Activated CD8-positive, alpha-beta T cell treated with anti-CD3 and anti-CD28 coated beads for 36 hours (primary cell): ENCODE results near the gene ANG. TPM values are rescaled to one million over a fixed set of nuclear protein-coding genes. Genes with fewer than 3 reads are reported as not detected.
"Not testable (repeated sequence)": the region's sequence is repeated elsewhere in the genome, so short reads cannot be mapped to it uniquely, and the experiment has no call there.

Source experiments
- ATAC-seq: fragments of 200-7000 bp; cut with Tn5 transposase; one replicate; pipeline ENCODE4 v1.10.0; 2021; ENCODE audit warnings: mild to moderate bottlenecking, moderate library complexity
- CTCF ChIA-PET: fragments of 350-600 bp; sonication (Branson Sonifier 250); formaldehyde crosslinking; loops from one replicate; lab custom pipeline; 2021; ENCODE audit warnings: antibody characterized with exemption; lab: Charles Lee
- POLR2A ChIA-PET: fragments of 350-600 bp; sonication (Branson Sonifier 250); formaldehyde crosslinking; loops from one replicate; lab custom pipeline; 2021; ENCODE audit warnings: antibody characterized with exemption; lab: Charles Lee
- DNase-seq: peaks from one replicate; pipeline ENCODE4 v3.0.0-alpha.2; 2020
- H3K27ac Mint-ChIP-seq: one replicate; pipeline ENCODE4 v1.8.0; 2021; ENCODE audit warnings: mild to moderate bottlenecking, mixed read lengths
- H3K27me3 Mint-ChIP-seq: one replicate; pipeline ENCODE4 v1.8.0; 2021; ENCODE audit warnings: mixed read lengths
- H3K36me3 Mint-ChIP-seq: one replicate; pipeline ENCODE4 v1.8.0; 2021; ENCODE audit warnings: low read depth, mixed read lengths
- H3K4me1 Mint-ChIP-seq: one replicate; pipeline ENCODE4 v1.8.0; 2021; ENCODE audit warnings: low read depth, mixed read lengths
- H3K4me3 Mint-ChIP-seq: one replicate; pipeline ENCODE4 v1.8.0; 2021; ENCODE audit warnings: mild to moderate bottlenecking, moderate library complexity, mixed read lengths
- H3K9me3 Mint-ChIP-seq: one replicate; pipeline ENCODE4 v1.8.0; 2021; ENCODE audit warnings: mixed read lengths
- CTCF ChIP-seq: fragments of 200-600 bp; IDR thresholded peaks from one replicate; pipeline ENCODE4 v1.8.0; 2022; ENCODE audit warnings: antibody characterized with exemption, mild to moderate bottlenecking
- intact Hi-C: fragments of 100-400 bp; cut with micrococcal nuclease; formaldehyde crosslinking; loops from one replicate; pipeline ENCODE4 v1.10.0; 2022
- total RNA-seq, 2 experiments: library from RNA; stranded (reverse); gene quantifications; one replicate each; pipeline ENCODE4 v1.2.3, GENCODE V29; 2021

ANG gene
- total RNA-seq, 2 experiments from 2014 or later: 0.87 to 0.92 TPM

GRCh38 chr14:20661197-20661596 lies 27.4 kb upstream of the ANG start:
- POLR2A ChIA-PET: no interaction called here
- no peak for TF ChIP-seq CTCF
- Mint-ChIP-seq H3K4me1 (peaks cover 13% of the 10 kb centered on the region), H3K9me3 (no peaks in the 10 kb centered on the region), H3K27ac (no peak overlapping the region), H3K4me3 (no peak overlapping the region), H3K27me3 (peaks cover 21% of the 10 kb centered on the region), H3K36me3 (no peaks in the 10 kb centered on the region)
- CTCF ChIA-PET: interaction anchor here (6.6 to 9.2 kb wide), 2 partner anchors 20 to 31 kb away, joined by 53 to 69 read pairs; partner anchors contain the start of gene RNASE4
- ATAC-seq (no peak), DNase-seq (no peak)
- intact Hi-C loops: no loop called here

GRCh38 chr14:20662968-20663732 lies 25.4 kb upstream of the ANG start:
- peaks cover 20% of the 10 kb centered on the region for H3K4me1 Mint-ChIP-seq
- DNase-seq (peak; percentile 93), ATAC-seq (peak; percentile 93)
- no peaks in the 10 kb centered on the region for H3K9me3 Mint-ChIP-seq
- peak; percentile 78 for TF ChIP-seq CTCF
- H3K27ac Mint-ChIP-seq: no peak overlapping the region
- peak overlapping the region; percentile 75 for H3K4me3 Mint-ChIP-seq
- ChIA-PET POLR2A (interaction anchor here (0.8 to 1.3 kb wide), 3 partner anchors 18 to 37 kb away, joined by 3 to 5 read pairs (median 3); no protein-coding TSS in a partner anchor), CTCF (interaction anchor here (0.7 to 9.2 kb wide), 12 partner anchors 12 to 258 kb away, joined by 3 to 69 read pairs (median 3); partner anchors contain the start of genes ANG and RNASE4)
- intact Hi-C loops: loop anchor here (1.0 kb wide), 1 partner anchor 28 kb away; no protein-coding TSS in a partner anchor
- no peaks in the 10 kb centered on the region for H3K36me3 Mint-ChIP-seq
- H3K27me3 Mint-ChIP-seq: peaks cover 10% of the 10 kb centered on the region

- CTCF ChIA-PET, H3K27ac Mint-ChIP-seq, ATAC-seq, H3K36me3 Mint-ChIP-seq, intact Hi-C loops, DNase-seq, H3K4me3 Mint-ChIP-seq, H3K27me3 Mint-ChIP-seq, H3K9me3 Mint-ChIP-seq: not testable (repeated sequence)
- H3K4me1 Mint-ChIP-seq: peaks cover 25% of the 10 kb centered on the region
- POLR2A ChIA-PET: interaction anchor here (2.5 kb wide), 1 partner anchor 10 kb away, joined by 6 read pairs; no protein-coding TSS in a partner anchor
These were observed 22.1 kb upstream of the ANG start for GRCh38 chr14:20666400-20666961.

GRCh38 chr14:20667957-20668356 lies 20.6 kb upstream of the ANG start:
- intact Hi-C loops: no loop called here
- no peaks in the 10 kb centered on the region for H3K36me3 Mint-ChIP-seq
- peak overlapping the region; percentile 20 for H3K4me3 Mint-ChIP-seq
- no peaks in the 10 kb centered on the region for H3K9me3 Mint-ChIP-seq
- POLR2A ChIA-PET: interaction anchor here (0.6 to 2.5 kb wide), 4 partner anchors 9 to 16 kb away, joined by 3 to 8 read pairs (median 6); partner anchors contain the start of gene RNASE4
- TF ChIP-seq CTCF: no peak
- peaks cover 20% of the 10 kb centered on the region for H3K4me1 Mint-ChIP-seq
- peaks cover 5% of the 10 kb centered on the region for H3K27me3 Mint-ChIP-seq
- peak; percentile 41 for DNase-seq
- peak overlapping the region; percentile 89 for H3K27ac Mint-ChIP-seq
- CTCF ChIA-PET: interaction anchor here (0.8 to 2.5 kb wide), 7 partner anchors 9 to 206 kb away, joined by 3 to 10 read pairs (median 4); no protein-coding TSS in a partner anchor
- ATAC-seq: peak; percentile 74

- Mint-ChIP-seq H3K27ac (no peak overlapping the region), H3K4me3 (no peak overlapping the region), H3K27me3 (peaks cover 2% of the 10 kb centered on the region), H3K4me1 (peaks cover 14% of the 10 kb centered on the region), H3K36me3 (no peaks in the 10 kb centered on the region), H3K9me3 (no peaks in the 10 kb centered on the region)
- DNase-seq (no peak), ATAC-seq (no peak)
- intact Hi-C loops: no loop called here
- ChIA-PET POLR2A (interaction anchor here (1.4 to 2.5 kb wide), 3 partner anchors 8 to 15 kb away, joined by 5 to 8 read pairs (median 6); partner anchors contain the start of gene RNASE4), CTCF (interaction anchor here (1.0 to 2.5 kb wide), 6 partner anchors 12 to 205 kb away, joined by 3 to 10 read pairs (median 4); no protein-coding TSS in a partner anchor)
- no peak for TF ChIP-seq CTCF
These were observed 19.6 kb upstream of the ANG start for GRCh38 chr14:20668969-20669368.
